Glutamatergic neuron (in vitro differentiated cells): Measurements from ENCODE around the gene L3MBTL1. TPM values are rescaled to one million over a fixed set of nuclear protein-coding genes. Genes with fewer than 3 reads are reported as not detected.

Experiments used
- DNase-seq: peaks from one replicate; pipeline ENCODE4 v3.0.0; 2022
- H3K27ac Mint-ChIP-seq: one replicate; pipeline ENCODE4 v1.8.0; 2020; ENCODE audit warnings: mild to moderate bottlenecking, mixed read lengths, inconsistent platforms; ENCODE audit not compliant: unreplicated experiment
- H3K27me3 Mint-ChIP-seq: one replicate; pipeline ENCODE4 v1.8.0; 2020; ENCODE audit warnings: mild to moderate bottlenecking, moderate library complexity, mixed read lengths, inconsistent platforms; ENCODE audit not compliant: unreplicated experiment
- H3K36me3 Mint-ChIP-seq: one replicate; pipeline ENCODE4 v1.8.0; 2020; ENCODE audit warnings: mild to moderate bottlenecking, mixed read lengths, inconsistent platforms; ENCODE audit not compliant: unreplicated experiment
- H3K4me1 Mint-ChIP-seq: one replicate; pipeline ENCODE4 v1.8.0; 2020; ENCODE audit warnings: mild to moderate bottlenecking, low read depth, mixed read lengths, inconsistent platforms; ENCODE audit not compliant: unreplicated experiment
- H3K4me3 Mint-ChIP-seq: one replicate; pipeline ENCODE4 v1.8.0; 2020; ENCODE audit warnings: mild to moderate bottlenecking, mixed read lengths, inconsistent platforms; ENCODE audit not compliant: unreplicated experiment
- H3K9me3 Mint-ChIP-seq: one replicate; pipeline ENCODE4 v1.8.0; 2020; ENCODE audit warnings: mild to moderate bottlenecking, moderate library complexity, mixed read lengths, inconsistent platforms; ENCODE audit not compliant: unreplicated experiment
- total RNA-seq: library from RNA; stranded (reverse); fragmentation: NEBNext Ultra II Directional; extraction: Animal tissue kit (Norgen Biotek cat#: 25700); gene quantifications from one replicate; pipeline ENCODE4 v1.2.1, GENCODE V29; 2021; ENCODE audit not compliant: unreplicated experiment
- TF ChIP-seq, protein P1 (sequence below): fragments of 200-600 bp; sonication (generic); IDR thresholded peaks from one replicate; pipeline ENCODE4 v1.5.0; 2021; ENCODE audit not compliant: partially characterized antibody, unreplicated experiment

L3MBTL1 gene
- total RNA-seq, 1 donor from 2014 or later, result 19.9 TPM

DNA sequence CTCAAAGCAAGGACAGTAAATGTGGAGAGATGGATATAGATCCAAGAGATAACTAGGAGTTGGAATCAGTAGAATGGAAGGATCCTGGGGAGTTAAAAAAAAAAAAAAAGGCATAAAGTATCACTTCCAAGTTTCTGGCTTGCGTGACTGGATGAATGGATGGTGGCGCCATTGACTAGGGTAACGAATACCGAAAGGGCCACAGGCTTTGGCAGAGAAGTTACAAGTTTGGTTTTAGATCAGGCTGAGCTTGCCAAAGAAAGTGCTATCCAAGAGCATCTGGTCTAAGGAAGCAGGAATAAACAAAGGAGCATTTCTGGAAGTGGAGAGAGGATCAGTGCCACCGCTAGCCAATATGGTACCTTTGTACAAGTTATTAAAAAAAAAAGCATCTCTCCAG lies 17.5 kb downstream of the L3MBTL1 start:
- TF ChIP-seq, protein P1, sequence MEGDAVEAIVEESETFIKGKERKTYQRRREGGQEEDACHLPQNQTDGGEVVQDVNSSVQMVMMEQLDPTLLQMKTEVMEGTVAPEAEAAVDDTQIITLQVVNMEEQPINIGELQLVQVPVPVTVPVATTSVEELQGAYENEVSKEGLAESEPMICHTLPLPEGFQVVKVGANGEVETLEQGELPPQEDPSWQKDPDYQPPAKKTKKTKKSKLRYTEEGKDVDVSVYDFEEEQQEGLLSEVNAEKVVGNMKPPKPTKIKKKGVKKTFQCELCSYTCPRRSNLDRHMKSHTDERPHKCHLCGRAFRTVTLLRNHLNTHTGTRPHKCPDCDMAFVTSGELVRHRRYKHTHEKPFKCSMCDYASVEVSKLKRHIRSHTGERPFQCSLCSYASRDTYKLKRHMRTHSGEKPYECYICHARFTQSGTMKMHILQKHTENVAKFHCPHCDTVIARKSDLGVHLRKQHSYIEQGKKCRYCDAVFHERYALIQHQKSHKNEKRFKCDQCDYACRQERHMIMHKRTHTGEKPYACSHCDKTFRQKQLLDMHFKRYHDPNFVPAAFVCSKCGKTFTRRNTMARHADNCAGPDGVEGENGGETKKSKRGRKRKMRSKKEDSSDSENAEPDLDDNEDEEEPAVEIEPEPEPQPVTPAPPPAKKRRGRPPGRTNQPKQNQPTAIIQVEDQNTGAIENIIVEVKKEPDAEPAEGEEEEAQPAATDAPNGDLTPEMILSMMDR, result no peak
- H3K27ac Mint-ChIP-seq, result no peak overlapping the region
- peaks cover 5% of the 10 kb centered on the region for H3K27me3 Mint-ChIP-seq
- no peaks in the 10 kb centered on the region for H3K36me3 Mint-ChIP-seq
- H3K9me3 Mint-ChIP-seq, result no peaks in the 10 kb centered on the region
- H3K4me3 Mint-ChIP-seq, result no peak overlapping the region
- no peaks in the 10 kb centered on the region for H3K4me1 Mint-ChIP-seq
- no peak for DNase-seq

DNA sequence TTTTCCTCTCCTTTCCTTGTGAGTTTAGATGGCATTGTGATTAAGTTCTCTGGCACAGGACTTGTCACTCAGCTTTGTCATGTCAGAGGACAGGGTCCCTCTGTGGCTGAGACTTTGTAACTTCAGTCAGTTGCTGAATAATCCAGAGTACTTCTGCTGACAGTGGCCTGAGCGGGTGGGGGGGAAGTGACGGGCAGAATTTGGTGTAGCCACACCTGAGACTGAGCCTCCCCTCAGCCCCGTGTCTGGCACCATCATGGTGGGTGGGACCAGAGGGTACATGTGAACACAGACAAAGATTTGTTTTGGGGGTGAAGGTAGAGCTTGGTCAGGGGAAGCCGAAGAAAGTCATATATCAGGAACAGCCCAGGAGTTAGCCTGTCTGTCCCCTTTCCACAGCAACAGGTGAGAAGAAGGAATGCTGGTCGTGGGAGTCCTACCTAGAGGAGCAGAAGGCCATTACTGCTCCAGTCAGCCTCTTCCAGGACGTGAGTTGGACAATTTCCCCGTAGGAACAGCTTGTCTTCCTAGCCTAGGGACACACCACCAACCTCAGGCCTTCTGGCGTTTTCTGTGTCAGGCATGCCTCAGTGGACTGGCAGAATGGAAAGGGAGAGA lies 20.9 kb downstream of the L3MBTL1 start:
- no peaks in the 10 kb centered on the region for H3K36me3 Mint-ChIP-seq
- no peaks in the 10 kb centered on the region for H3K9me3 Mint-ChIP-seq
- no peak overlapping the region for H3K4me3 Mint-ChIP-seq
- DNase-seq, result no peak
- peaks cover 5% of the 10 kb centered on the region for H3K27me3 Mint-ChIP-seq
- no peak overlapping the region for H3K27ac Mint-ChIP-seq
- TF ChIP-seq, protein P1, result no peak
- H3K4me1 Mint-ChIP-seq, result no peaks in the 10 kb centered on the region

DNA sequence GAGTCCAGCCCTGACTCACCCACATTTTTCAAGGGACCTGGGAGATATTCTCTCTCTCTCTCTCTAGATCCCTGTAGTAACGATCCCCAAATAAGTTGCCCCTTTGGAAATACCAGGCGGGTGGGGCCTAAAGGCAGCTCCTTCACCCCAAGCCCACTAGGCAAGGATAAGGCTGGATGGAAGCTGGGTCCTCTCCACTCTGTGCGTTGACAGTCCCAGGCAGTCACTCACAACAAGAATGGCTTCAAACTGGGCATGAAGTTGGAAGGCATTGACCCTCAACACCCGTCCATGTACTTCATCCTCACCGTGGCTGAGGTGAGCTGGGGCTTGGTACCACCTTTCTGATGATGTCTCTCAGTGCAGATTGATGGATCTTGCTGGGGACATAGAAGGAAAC lies 21.6 kb downstream of the L3MBTL1 start:
- no peak for DNase-seq
- Mint-ChIP-seq H3K4me1 (no peaks in the 10 kb centered on the region), H3K27ac (no peak overlapping the region), H3K36me3 (no peaks in the 10 kb centered on the region), H3K9me3 (no peaks in the 10 kb centered on the region), H3K4me3 (no peak overlapping the region), H3K27me3 (peaks cover 5% of the 10 kb centered on the region)
- TF ChIP-seq, protein P1, result no peak

DNA sequence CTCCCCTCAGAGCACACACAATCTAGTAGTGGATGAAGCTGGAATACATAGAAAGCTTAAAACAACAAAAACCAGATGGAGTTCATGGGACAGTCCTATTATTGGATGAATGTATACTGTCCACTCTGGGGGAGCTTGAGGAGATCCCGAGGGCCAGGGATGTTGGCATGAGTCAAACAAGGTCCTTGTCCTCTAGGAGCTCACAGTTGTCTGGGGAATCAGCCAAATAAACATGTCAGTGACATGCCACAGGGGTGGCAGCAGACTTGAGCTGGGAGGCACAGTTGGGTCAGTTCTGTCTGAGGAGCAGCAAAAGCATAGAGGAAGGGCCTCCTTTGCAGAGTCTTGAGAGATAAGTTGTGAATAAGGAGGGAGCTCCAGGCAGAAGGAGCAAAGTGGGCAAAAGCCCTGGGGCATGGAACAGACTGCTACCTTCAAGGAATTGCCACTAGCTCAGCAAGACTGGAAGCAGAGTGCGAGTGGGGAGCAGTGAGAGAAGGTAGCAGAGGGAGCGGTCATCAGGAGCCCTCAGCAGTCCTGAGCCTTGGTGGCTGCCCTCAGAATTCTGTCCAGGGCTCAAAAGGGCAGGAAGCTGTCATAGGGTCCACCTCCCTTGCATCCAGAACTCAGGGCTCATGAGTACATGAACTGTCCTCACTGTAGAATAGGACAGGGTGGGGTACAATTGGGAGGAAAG lies 22.1 kb downstream of the L3MBTL1 start:
- H3K36me3 Mint-ChIP-seq, result no peaks in the 10 kb centered on the region
- DNase-seq, result no peak
- H3K27me3 Mint-ChIP-seq, result peaks cover 5% of the 10 kb centered on the region
- H3K27ac Mint-ChIP-seq, result no peak overlapping the region
- TF ChIP-seq, protein P1, result no peak
- H3K4me3 Mint-ChIP-seq, result no peak overlapping the region
- H3K4me1 Mint-ChIP-seq, result no peaks in the 10 kb centered on the region
- no peaks in the 10 kb centered on the region for H3K9me3 Mint-ChIP-seq
